ENCODE results near the gene ZNF831.

Gene ZNF831

DNA sequence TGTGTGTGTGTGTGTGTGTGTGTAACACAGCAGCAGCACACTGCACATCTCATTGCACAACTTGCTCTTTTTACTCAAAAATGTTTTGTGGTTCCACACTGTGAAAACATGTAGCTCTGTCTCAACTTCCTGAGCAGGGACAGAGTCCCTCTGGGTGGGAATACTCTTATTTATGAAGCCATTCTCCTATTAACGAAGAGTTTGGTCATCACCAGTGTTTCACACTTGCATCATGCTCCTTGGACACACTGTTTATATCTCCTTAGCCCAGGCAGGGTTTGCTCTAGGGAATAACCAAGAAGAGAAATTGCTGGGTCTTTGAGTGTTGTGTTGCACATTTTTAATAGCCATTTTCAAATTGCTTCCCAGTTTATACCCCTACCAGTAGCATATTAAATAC is 53.6 kb downstream of the ZNF831 start:
- no peak for DNase-seq

DNA sequence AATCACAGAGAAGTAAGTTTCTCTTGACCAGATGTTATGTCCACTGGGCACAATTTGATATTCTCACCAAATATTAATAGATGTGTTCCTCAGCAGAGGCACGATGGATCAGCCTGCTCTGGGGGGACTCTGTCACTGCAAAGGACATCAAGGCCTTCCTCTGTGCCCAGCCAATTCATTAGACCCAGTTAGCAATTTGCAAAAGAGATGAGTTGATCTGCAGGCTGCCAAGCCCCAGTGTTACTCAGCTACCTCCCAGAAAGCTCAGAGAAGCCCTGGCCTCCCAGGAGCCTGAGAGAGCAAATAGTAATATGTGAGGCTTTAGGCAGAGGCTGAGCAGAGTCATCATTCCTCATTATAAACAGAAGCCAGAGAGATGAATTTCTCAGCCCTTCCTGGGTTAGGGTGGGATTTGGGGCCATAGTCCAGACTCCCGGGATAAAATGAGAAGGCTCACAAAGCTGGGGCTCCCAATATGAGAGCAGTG is 54.2 kb downstream of the ZNF831 start:
- DNase-seq: no peak

DNA sequence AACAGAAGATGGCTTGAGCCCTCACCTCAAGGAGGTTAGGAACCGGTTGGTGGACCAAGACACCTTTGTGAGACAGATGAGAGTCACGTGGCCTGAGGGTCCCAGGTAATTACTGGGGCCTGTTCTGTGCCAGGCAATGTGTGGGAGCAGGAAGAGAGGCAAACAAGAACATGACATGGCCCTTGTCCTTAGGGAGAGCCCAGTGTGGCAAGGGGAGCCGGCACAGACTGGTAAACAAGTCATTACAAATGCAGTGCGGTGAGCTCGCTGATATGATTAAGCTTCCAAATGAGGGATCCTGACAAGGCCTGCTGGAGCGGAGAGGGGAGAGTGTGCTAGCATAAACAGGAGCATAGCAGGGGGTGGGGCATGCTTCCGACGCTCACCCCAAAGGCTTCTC is 55.6 kb downstream of the ZNF831 start:
- no peak for DNase-seq

DNA sequence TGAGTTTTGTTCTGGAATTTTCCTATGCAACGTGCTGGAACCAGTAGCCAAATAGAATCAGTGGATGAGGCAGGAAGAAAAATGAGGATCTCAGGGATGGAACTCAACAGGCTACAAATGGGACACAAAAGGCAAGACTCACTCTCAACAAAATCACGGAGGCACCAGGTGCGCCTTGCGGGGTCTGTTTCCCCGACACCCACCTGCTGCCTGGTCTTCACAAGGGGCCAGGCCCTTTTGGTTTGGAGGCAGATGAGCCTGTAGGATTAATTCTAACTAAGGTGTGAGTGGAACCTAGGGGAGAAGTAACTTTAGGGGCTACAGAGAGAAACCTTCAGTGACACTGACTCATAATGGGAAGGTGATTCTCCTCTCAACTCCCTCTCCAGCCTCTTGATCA is 56.5 kb downstream of the ZNF831 start:
- no peak for DNase-seq

DNA sequence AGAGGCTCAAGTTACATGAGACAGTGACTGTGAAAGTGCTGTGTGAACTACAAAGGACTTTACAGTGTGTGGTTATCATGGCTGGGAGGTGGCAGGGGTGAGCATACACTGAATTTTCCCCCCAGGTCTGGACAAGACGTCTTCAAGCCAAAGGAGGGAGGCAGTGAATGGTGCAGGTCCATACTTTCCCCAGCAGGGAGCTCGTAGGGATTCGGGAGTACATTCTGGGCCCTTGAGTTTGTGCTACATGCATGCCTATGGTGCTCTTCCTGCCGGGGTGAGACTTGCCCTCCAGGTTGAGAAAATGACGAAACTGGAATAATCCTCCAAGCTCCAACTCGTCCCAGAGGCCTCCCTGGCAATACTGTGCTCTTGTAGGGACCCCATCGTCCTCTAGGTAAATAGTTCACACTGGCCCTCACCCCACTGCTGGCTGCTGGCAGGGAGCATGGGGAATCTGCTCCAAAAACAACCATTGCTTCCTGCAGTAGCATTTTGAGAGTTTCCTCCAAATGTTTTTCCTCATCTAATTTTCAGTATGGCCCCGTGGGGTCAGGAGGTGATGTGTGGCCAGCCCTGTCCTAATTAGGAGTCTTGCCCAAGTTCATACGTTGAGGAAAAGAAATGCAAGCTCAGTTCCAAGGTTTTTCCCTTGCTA is 57.6 kb downstream of the ZNF831 start:
- no peak for DNase-seq

DNA sequence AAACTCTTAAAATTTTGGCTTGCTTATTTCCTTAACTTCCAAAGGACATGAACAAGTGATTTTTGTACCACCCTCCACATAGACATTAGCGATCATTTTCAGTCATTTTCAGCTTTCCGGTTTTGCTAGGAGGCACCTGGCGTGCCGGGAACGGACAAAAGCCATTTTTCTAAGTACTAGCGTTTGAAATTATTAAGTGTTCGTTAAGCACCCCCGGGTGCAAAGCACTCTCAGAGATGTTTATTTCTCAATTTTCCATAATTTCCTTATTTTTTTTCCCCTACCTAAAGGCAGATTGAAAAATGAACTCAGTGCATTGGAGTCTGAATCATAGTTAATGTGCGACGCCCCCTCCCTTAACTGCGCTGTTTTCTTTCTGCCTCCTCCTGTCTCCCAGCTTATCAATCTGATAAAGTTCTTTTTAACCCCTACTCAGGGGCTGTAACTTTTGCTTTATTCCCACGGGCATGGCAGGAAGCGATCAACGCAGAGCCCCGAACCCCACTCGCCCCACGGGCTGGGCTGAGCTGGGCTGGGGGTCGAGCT is 58.2 kb downstream of the ZNF831 start:
- DNase-seq: no peak

DNA sequence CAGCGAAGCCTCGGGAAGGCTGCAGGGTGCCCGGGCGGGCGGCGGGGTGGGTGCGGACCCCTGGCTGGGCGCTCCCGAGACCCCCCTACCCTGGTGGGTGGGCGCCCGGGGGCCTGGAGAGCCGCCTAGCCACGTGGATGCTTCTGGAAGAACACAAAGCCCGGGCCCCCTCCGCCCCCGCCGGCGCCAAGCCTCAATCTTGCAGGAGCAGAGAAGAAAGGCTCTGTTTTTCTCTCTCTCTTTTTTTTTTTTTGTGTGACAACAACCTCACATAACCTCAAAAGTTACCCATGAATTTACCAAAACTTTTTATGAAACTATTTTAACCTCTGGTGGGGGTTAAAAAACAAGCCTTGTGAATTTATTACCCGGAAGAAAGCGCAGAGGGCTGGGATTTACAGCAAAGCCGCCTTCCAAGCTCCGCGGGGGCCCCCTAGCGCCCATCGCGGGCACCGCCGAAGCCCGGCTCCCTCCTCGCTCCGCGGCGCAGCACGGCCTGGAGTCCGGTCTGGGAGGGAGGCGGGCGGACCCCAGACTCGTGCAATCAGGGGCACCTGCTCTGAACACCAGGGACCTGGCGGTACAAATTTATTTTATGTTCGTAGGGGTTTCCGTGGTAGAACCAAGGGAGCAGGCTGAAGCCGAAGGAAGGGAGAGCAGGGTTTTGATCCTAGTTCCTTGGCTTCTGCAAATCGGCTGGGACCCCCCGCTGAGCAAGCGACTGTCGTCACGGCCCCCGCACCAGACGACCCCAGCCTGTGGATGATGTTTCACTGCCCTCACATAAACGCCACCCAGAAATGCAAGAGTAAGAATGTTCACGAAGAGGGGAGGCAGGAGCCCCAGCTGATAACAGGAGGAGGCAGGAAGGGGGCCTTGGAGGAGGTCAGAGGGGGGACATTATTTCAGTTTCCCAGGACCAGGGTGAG is 58.9 kb downstream of the ZNF831 start:
- peak; percentile 68 to 89 for DNase-seq

DNA sequence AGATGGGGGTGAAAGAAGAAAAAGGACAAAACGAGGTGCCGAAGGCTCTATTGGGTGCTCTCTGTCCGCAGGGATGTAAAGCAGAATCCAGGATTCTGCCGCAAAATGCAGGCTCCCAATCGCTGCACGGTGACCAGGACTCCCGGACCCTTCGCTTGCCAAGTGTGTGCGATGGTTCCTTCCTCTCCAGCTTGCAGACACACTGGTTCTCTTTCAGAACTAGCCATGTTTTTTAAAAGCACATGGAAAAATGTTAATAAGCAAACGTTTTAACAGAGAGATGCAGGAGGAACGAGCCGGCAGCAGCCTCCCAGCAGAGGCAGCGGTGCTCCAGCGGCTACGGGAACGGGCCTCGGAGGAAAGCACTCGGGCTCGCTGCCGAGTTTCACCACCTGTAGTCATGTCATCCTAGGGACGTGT is 59.6 kb downstream of the ZNF831 start:
- no peak for DNase-seq

DNA sequence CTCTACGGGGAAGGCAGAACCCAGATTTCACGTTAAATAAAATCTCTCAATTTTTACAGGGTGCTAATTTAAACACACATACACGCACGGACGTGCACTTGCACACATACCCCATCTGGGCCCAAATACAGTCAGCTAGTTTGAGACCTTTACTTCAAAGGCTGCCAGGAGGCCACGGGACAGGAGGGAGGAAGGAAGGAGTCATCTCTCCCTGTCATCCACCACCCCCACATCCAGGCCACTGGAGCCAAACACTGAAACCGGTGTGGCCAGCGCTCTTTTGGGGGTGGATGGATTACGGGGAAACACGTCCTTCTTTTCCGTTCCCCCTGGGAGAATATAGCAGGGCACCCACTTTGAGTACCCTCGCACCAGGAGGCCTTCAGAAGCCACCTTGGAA is 60.1 kb downstream of the ZNF831 start:
- DNase-seq: no peak

DNA sequence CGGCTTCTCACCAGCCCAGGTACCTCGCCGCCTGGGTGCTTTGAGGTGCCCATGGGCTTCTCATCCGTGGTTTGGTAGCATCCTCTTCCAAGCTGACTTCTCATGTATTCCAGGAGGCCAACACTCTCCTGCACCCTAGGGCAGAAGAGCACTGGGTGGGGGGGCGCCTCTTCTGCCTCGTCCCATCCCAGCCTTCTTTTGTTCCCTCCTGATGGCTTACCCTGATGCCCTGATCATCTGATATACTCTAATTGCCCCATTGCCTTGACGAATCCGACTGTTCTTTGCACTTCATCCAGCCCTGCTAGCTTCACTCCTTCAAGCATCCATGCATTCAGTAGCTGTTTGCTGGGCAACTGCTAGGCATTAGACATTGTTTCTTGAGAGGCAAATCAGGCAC is 60.6 kb downstream of the ZNF831 start:
- no peak for DNase-seq

DNA sequence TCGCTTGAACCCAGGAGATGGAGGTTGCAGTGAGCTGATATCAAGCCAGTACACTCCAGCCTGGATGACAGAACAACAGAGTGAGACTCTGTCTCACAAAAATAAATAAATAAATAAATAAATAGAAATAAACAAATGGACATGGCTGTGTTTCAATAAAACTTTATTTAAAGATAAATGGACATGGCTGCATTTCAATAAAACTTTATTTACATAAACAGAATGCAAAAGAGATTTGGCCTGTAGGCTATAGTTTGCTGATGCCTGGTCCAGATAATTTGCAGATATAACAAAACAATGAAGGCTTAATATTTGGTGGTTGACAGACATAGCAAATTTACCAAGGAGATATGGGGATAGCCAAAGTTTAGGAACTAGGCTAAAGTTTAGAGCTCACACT is 66.8 kb downstream of the ZNF831 start:
- DNase-seq: no peak

DNA sequence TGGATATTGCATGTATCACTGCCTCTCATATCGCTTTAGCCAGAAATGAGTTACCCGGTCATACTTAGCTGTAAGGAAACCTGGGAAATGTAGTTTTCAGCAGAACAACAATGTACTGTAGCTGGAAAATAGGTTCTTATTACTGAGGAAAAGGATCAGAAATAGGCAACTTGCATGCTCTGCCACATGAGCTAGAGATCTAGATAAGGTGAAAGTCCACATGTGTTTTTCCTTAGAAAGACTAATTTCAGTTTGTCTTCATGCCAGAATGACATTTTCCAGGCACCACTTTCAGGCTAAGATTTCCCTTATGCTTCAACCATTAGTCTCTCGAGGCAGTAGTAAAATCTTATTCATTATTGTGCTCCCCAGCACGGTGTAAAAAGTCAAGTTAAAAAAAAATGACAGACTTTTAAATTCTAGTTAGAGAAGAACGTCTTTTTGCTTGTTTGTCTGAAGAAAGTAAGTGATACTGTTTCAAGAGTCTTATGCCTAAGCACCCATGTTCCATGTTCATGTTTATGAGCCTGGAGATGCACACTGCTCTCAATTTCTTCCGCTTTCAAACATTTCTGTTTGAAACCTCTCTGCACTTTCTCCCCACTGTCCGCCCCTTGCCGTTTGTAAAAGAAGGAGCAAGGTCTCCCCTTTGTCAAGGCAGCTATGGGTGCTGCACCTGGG is 67.6 kb downstream of the ZNF831 start:
- no peak for DNase-seq

DNA sequence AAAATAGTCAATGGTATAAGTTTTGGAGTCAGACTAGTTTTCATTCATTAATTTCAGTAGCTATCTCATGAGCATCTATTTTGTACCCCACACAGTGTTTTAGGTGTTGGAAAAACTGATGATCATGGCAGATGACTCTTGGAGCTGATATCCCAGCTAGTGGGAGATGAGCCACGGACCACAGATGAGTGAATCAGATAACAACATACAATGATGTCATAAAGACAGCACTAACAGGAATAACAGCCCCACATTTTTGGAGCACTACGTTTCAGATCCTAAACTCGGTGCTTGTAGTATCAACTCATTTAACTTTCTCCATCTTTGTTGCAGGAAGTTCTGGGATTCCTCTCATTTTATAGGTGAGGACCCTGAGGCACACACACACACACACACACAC is 69.0 kb downstream of the ZNF831 start:
- no peak for DNase-seq

DNA sequence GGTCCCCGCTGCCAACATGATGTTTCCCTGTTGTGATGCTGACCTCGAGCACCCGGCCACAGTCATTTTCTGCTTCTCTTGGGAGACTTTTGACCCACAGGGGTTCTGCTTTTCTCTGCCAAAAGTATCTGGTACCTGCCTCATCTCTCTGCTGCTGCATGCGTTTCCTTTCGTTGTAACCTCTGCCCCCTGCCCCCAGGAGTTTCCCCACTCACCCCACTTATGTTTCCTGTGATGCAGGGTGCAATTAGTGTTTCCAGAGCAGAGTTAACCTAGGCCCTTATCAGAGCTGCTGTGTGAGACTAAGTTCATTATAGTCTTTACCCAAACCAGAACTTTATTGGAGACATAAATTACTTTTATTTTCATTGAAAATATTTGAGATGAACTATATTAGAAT is 71.6 kb downstream of the ZNF831 start:
- DNase-seq: no peak

DNA sequence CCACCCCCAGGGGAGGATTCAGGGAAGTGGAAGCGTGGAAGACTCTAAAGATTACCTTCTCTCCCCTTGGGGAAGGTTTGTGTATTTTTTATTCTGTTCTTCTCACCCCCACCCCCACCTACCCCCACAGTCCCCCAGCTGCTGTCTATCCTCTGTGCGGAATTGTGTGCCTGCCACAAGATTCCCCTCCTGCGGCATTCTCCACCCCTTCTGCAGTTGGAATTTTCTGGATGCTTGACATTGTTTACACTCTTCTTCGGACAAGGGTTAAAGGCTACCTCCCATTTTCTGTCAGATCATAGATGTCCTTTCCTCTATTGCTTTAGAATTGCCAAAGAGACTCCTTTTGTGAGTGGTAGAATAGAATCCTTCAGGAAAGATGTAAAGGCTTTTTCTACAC is 76.4 kb downstream of the ZNF831 start:
- DNase-seq: no peak

DNA sequence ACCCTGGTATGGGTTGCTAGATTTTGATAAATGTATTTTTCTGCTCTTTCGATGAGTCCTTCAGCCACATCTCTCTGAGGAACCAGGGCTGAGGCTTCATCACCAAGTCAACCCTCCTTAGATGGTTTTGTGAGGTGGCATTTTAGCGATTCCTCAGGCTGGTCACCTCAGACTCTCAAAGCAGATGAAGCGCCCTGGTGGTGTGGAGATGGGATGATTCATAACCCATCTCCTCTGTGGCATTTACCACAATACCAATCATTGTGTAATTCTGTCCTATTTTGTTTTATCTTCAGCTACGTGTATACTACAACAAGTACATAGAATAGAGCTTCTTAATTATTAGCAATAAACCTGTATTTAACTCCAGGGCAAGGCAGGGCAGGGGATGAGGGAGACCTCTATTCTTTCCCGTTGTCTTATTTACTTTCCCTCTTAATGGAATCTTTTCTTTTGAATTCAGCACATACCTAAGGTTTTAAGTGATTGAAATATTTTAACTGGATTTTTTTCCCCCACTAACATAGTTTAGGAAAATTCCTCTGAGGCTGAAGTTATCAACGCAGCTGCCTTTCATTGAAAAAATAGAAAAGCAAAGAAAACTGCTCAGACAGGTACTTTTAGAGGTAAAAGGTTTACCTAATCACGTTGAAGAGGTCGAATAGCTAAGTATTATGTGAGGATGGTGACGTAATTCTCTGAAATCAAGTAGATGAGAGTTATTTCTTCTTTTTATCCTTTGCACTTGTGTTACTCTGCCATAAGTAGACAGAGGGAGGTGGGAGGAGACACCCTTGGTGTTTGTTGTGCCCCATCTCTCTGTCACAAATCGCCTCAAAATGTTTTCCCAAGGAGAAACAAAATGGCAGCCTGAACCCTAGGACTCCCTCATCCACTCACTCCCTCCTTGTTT is 79.3 kb downstream of the ZNF831 start:
- DNase-seq: no peak

DNA sequence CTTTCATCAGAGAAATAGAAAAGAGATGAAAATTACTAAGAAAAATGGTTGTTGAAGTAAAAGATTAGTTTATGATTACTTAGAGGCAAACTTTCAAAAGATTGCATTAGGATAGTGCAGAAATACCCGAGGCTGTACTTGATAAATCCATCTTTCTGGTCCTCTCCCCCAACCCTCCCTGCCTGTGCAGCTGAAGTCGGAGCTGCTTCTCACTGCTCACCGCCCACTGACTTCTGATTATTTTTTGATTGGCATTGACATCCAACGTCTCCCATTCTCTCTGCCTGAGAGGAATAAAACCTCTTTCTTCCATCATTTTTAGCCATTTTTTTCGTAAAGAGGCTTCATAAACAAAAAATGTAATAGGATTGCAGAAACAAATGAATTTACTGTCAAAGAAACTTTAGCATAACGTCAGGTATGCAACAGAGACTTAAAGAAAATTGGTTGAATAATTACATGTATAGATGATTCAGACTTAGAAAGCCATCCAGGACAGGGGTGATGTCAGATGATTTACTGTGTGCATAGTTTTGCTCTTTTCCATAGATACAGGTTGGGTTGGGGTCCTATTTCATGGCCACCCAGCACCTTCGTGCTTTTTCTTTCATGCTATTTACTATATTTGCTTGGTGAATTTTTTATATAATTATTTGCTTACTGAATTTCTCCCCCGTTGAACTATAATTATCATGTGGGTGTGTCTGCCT is 83.2 kb downstream of the ZNF831 start:
- DNase-seq: no peak

DNA sequence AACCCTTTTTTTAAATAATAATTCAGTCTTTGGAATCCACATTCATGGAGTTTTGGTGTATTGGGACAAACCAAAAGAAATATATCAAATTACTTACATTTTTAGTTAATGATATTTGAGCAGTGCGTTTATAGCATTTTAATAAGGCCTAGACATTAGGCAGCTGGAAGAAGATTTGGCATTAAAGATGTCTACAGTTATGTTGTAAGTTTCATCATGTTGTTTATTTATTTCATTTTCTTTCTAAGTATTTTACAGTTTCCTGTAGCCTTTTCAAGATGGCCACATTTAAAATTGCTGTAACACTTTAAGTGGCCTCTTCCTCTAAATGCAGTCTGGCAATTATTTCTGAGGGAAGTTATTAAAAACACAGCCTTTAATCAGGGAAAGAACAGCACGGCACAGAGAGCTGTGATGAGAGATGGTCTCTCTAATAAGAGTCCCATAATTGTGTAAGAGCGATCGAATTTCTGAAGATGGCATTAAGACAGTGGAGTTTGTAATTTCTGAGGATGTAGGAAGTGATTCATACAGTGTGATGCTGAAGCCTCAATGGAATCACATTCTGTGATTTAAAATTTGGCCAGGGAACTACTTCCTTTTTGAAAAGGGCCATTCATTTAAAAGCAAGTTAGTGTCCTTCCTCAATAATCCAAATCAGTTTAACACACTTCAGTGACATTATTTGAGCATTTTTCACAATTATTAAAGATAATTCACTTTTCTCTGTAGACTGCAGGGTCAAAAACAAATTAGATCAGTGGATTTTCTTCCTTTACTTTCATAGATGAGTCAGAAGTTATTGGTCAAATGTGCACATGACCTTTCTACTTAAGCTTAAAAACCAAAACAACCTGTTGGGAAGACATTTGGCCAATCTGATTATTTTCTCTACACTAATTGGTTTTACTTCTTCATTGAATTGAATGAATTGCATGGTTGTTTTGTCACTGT is 84.4 kb downstream of the ZNF831 start:
- DNase-seq: no peak

DNA sequence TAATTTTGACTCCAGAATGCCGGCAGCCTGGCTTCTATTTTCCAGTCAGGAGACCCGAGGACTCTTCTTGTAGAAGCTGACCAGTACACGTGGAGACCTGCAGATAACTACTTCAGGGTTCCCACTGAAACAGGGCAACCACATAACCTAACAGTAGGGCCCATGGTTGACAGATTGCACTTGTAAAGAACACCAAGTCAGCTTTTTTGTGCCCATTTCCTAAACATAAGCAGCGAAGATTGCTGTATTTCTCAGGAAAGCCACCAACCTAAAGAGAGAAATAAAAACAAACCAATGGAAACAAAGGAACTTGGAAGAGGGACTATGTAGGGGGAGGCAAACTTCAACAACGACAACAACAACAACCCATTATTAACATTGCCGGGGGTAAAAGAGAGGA is 86.7 kb downstream of the ZNF831 start:
- DNase-seq: no peak

DNA sequence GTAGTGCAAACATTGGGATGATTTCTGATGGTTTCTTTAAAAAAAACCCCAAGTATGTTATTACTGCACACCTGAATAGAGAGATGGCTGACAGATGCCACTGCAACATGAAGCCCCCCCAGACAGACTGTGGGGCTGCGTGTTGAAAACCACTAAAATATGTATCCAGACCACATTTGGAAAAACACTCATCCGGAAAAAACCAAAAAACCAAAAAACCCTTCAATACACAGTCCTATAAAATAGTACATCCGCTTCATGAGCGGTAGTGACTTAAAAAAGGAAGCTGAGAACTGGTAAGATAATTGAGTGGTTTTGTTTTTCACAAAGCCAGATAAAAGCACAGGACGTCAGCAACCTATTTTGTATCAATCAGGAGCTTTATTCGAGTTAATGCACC is 89.7 kb downstream of the ZNF831 start:
- no peak for DNase-seq

All from stimulated activated CD4-positive, alpha-beta T cell treated with anti-CD3 and anti-CD28 coated beads, Interleukin-4, amount 100 ng/mL, for 4 hours (primary cell).